Measurements from ENCODE around the gene OPCML. TPM values are rescaled to one million over a fixed set of nuclear protein-coding genes. Genes with fewer than 3 reads are reported as not detected.
A peak's percentile ranks its signal among the peaks of the same experiment; 100 is the strongest.

Gene OPCML
- total and polyA plus RNA-seq, 4 donors, result 16.6 to 70.3 (median 58.1) TPM

DNA sequence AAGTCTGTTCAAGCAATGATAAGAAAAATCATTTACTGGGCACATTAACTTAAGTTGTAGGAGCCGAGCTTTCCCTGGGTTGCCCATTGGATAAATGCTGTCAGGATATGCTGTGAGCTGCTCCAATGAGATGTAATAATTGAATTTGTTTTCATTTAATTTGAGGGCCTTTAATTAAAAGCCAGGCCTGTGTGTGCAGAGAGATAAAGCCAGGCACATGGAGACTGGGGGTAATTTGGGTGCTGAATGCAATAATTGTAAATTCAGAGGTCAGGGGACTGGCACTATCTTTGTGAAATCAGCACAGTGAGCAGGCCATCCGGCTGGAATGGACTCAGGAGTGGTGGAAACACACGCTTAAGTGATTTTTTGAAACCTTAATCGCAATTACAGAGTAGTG is 125.8 kb downstream of the OPCML start:
- WGBS (ENCODE audit: insufficient coverage), result 60% methylated on average over 1 of the region's 4 CpGs
- no peaks in the 10 kb centered on the region for H3K27me3 ChIP-seq (ENCODE audit: control insufficient read depth, insufficient read depth, low read length)
- H3K4me3 ChIP-seq (ENCODE audit: low read depth, low read length), result no peak overlapping the region
- no peaks in the 10 kb centered on the region for H3K36me3 ChIP-seq (ENCODE audit: control insufficient read depth, insufficient read depth, low read length)
- H3K4me1 ChIP-seq (ENCODE audit: control insufficient read depth, insufficient read depth, low read length), result no peaks in the 10 kb centered on the region
- DNase-seq (ENCODE audit: low read depth in 4 of 6, low spot score in 6 of 6), result peak in 1 of 6 donors; percentile 66
- no peak overlapping the region for H3K27ac ChIP-seq (ENCODE audit: low read depth, low read length)
- no peaks in the 10 kb centered on the region for H3K9me3 ChIP-seq (ENCODE audit: control insufficient read depth, insufficient read depth, low read length)

DNA sequence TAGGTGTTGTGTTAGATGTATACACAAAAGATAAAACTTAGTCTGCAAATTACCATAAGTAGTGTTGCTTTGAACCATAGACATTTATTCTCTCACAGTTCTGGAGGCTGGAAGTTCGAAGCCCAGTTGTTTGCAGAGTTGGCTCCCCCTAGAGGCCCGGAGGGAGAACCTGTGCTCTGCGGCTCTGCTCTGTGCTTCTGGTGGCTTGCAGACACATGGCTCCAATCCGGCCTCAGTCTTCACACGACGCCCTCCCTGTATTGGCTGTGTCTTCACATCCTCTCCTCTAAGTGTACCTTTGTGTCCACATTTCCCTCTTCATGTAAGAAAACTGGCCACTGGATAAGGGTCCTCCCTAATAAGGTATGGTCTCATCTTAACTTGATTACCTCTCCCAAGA is 128.4 kb downstream of the OPCML start:
- no peaks in the 10 kb centered on the region for H3K4me1 ChIP-seq (ENCODE audit: control insufficient read depth, insufficient read depth, low read length)
- H3K9me3 ChIP-seq (ENCODE audit: control insufficient read depth, insufficient read depth, low read length), result no peaks in the 10 kb centered on the region
- no peak for DNase-seq (ENCODE audit: low read depth in 4 of 6, low spot score in 6 of 6)
- no peaks in the 10 kb centered on the region for H3K27me3 ChIP-seq (ENCODE audit: control insufficient read depth, insufficient read depth, low read length)
- WGBS (ENCODE audit: insufficient coverage), result 94% methylated on average over 6 of the region's 6 CpGs
- no peak overlapping the region for H3K27ac ChIP-seq (ENCODE audit: low read depth, low read length)
- H3K36me3 ChIP-seq (ENCODE audit: control insufficient read depth, insufficient read depth, low read length), result no peaks in the 10 kb centered on the region
- no peak overlapping the region for H3K4me3 ChIP-seq (ENCODE audit: low read depth, low read length)

DNA sequence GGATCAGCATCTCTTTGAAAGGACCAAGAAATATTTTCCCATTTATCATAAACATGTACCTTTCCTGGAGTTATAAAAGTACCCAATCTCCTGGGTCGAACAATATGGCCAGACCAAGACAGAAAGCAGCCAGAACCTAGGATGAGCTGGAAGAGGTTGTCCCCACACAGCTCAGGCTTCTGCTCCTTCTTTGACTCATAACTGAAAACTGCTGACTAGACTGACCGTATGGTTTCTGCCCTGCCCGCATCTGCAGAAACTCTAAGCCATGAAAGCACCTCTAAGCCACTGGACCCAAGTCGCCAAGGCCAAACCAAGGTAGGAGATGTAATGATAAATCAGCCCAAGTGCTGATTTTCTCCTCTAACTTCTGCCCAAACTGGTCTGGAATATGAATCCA is 129.8 kb downstream of the OPCML start:
- no peaks in the 10 kb centered on the region for H3K9me3 ChIP-seq (ENCODE audit: control insufficient read depth, insufficient read depth, low read length)
- no peaks in the 10 kb centered on the region for H3K27me3 ChIP-seq (ENCODE audit: control insufficient read depth, insufficient read depth, low read length)
- no peak overlapping the region for H3K4me3 ChIP-seq (ENCODE audit: low read depth, low read length)
- no peaks in the 10 kb centered on the region for H3K36me3 ChIP-seq (ENCODE audit: control insufficient read depth, insufficient read depth, low read length)
- no peak overlapping the region for H3K27ac ChIP-seq (ENCODE audit: low read depth, low read length)
- WGBS (ENCODE audit: insufficient coverage), result 100% methylated on average over 1 of the region's 4 CpGs
- no peak for DNase-seq (ENCODE audit: low read depth in 4 of 6, low spot score in 6 of 6)
- H3K4me1 ChIP-seq (ENCODE audit: control insufficient read depth, insufficient read depth, low read length), result no peaks in the 10 kb centered on the region

DNA sequence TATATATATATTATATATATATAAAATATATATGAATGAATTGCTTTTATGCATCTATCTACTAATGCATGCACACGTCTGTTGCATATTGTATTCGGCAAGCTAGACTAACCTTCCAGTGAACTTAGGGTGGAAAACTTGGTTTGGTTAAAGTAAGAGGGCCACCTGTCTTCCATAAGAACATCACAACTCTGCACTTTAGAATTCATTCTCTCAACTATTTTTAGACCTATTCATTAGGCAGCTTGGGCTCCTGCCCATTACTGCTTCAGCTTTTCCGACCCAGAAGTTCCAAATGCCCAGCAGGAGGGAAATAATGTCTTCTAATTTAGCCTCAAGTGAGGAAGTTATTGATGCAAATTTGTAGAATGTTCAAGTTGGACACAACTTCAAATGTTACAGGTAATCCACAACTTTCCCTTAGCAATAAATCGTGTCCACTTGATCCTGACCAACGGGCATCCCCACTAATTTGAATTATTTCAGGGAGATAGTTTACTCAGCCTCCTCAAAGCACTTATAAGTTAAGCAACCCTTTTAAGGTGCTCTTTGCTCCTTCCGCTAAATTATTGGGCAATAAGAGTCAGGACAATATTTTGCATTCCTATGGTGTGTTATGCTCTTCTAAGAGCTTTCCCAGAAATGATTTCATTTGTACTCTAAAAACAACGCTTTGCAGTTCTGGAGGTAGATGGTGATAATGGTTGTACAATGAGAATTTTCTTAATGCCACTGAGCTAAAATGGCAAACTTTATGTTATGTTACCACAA is 132.3 kb downstream of the OPCML start:
- no peaks in the 10 kb centered on the region for H3K36me3 ChIP-seq (ENCODE audit: control insufficient read depth, insufficient read depth, low read length)
- H3K4me1 ChIP-seq (ENCODE audit: control insufficient read depth, insufficient read depth, low read length), result no peaks in the 10 kb centered on the region
- H3K27ac ChIP-seq (ENCODE audit: low read depth, low read length), result no peak overlapping the region
- no CpG with 5 or more reads among the region's 7 CpGs for WGBS (ENCODE audit: insufficient coverage)
- no peaks in the 10 kb centered on the region for H3K27me3 ChIP-seq (ENCODE audit: control insufficient read depth, insufficient read depth, low read length)
- no peaks in the 10 kb centered on the region for H3K9me3 ChIP-seq (ENCODE audit: control insufficient read depth, insufficient read depth, low read length)
- DNase-seq (ENCODE audit: low read depth in 4 of 6, low spot score in 6 of 6), result no peak
- H3K4me3 ChIP-seq (ENCODE audit: low read depth, low read length), result no peak overlapping the region

DNA sequence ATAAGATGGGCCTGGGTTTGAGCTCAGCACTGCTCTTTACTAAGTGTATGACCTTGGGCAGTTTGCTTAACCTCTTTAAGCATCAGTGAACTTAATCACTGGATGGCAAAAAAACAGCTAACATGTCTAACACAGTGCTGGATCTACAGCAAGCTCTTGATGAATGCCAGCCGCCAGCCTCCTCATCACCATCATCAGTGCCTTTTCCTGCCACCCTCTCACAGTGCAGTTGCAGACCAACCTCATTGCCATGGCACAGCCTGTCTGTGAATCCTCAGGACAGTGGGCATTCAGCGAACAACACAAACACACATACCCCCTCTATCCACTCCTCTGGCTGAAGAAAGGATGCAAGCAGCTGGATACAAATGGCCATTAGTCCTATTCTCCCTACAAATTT is 133.0 kb downstream of the OPCML start:
- no peak overlapping the region for H3K4me3 ChIP-seq (ENCODE audit: low read depth, low read length)
- no peaks in the 10 kb centered on the region for H3K27me3 ChIP-seq (ENCODE audit: control insufficient read depth, insufficient read depth, low read length)
- no peaks in the 10 kb centered on the region for H3K9me3 ChIP-seq (ENCODE audit: control insufficient read depth, insufficient read depth, low read length)
- DNase-seq (ENCODE audit: low read depth in 4 of 6, low spot score in 6 of 6), result peak in 1 of 6 donors; percentile 50
- no peaks in the 10 kb centered on the region for H3K36me3 ChIP-seq (ENCODE audit: control insufficient read depth, insufficient read depth, low read length)
- no peaks in the 10 kb centered on the region for H3K4me1 ChIP-seq (ENCODE audit: control insufficient read depth, insufficient read depth, low read length)
- 83% methylated on average over 2 of the region's 2 CpGs for WGBS (ENCODE audit: insufficient coverage)
- no peak overlapping the region for H3K27ac ChIP-seq (ENCODE audit: low read depth, low read length)

DNA sequence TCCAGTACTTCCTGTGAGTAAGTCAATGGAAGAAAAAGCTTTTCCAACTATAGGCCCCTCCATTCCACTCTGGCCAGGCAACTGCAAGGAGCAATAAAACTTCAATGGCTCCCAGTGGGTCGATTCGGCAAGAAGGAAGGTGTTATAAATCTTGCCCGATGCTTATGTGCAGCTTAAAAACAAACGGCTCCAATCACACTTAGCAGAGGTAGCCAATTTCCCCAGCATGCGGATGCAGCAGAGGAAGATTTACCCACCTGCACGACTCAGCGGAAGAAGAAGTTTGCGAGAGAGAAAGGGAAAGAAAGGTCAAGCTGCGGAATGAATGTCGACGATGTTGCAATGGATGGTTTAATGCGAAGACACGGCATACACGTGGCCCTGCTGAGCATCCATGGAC is 141.5 kb downstream of the OPCML start:
- DNase-seq (ENCODE audit: low read depth in 4 of 6, low spot score in 6 of 6), result peak in 1 of 6 donors; percentile 92
- WGBS (ENCODE audit: insufficient coverage), result 75% methylated on average over 10 of the region's 14 CpGs
- peaks cover 11% of the 10 kb centered on the region for H3K27me3 ChIP-seq (ENCODE audit: control insufficient read depth, insufficient read depth, low read length)

DNA sequence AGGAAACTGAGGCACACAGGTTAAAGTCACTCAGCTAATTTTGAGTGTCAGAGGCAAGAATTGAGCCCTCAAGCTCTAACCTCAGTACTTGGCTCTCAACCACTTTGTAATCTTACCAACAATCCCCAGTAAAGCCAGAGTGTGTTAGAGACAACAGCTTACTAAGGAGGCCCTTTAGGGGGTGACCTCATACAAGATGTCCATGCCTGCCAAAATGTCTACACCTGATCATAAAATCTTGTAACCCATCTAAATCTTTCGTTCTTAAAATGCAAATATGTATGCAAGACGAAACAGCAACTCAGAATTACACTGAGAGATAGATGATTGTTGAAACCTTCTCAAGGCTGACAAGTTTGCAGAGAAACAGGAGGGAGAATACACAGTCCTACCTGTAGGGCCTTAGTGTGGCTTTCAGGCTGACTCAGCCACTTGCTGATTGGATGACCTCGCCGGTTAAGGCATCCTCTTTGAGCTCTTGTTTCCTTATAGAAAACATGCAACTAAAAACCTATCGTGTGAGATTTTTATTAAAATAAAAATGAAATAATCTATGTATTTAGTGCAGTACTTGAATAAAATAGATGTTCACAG is 143.2 kb downstream of the OPCML start:
- peaks cover 4% of the 10 kb centered on the region for H3K36me3 ChIP-seq (ENCODE audit: control insufficient read depth, insufficient read depth, low read length)
- no peak overlapping the region for H3K27ac ChIP-seq (ENCODE audit: low read depth, low read length)
- H3K27me3 ChIP-seq (ENCODE audit: control insufficient read depth, insufficient read depth, low read length), result peaks cover 11% of the 10 kb centered on the region
- H3K9me3 ChIP-seq (ENCODE audit: control insufficient read depth, insufficient read depth, low read length), result no peaks in the 10 kb centered on the region
- no CpG with 5 or more reads among the region's 5 CpGs for WGBS (ENCODE audit: insufficient coverage)
- H3K4me1 ChIP-seq (ENCODE audit: control insufficient read depth, insufficient read depth, low read length), result peaks cover 25% of the 10 kb centered on the region
- no peak for DNase-seq (ENCODE audit: low read depth in 4 of 6, low spot score in 6 of 6)
- H3K4me3 ChIP-seq (ENCODE audit: low read depth, low read length), result no peak overlapping the region

More for the DNA sequence above, 141.5 kb downstream of the OPCML start:
- Histone ChIP-seq H3K4me3 (ENCODE audit: low read depth, low read length) (no peak overlapping the region), H3K36me3 (ENCODE audit: control insufficient read depth, insufficient read depth, low read length) (no peaks in the 10 kb centered on the region), H3K9me3 (ENCODE audit: control insufficient read depth, insufficient read depth, low read length) (no peaks in the 10 kb centered on the region), H3K27ac (ENCODE audit: low read depth, low read length) (no peak overlapping the region), H3K4me1 (ENCODE audit: control insufficient read depth, insufficient read depth, low read length) (peaks cover 14% of the 10 kb centered on the region)

DNA sequence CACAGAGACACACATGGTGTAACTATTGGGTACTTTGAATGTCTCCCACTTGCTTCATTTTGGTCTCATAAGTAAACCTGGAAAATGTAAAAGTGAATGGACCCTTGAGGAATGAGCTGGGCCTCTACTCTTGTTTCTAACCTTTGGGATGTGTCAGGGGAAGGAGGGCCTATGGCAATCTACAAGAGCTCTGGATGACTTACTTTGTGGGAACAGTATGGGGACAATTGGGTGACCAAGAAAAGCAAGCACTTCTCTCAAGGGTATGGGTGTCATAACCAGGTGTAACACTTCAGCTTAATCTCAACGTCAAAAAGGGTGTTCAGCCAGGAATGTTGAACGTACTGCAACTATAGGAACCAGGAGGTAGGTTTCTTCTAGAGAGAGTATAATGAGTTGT is 144.0 kb downstream of the OPCML start:
- peaks cover 11% of the 10 kb centered on the region for H3K27me3 ChIP-seq (ENCODE audit: control insufficient read depth, insufficient read depth, low read length)
- H3K4me1 ChIP-seq (ENCODE audit: control insufficient read depth, insufficient read depth, low read length), result peaks cover 28% of the 10 kb centered on the region
- WGBS (ENCODE audit: insufficient coverage), result 100% methylated on average over 2 of the region's 2 CpGs
- peaks cover 4% of the 10 kb centered on the region for H3K36me3 ChIP-seq (ENCODE audit: control insufficient read depth, insufficient read depth, low read length)
- H3K4me3 ChIP-seq (ENCODE audit: low read depth, low read length), result no peak overlapping the region
- H3K27ac ChIP-seq (ENCODE audit: low read depth, low read length), result no peak overlapping the region
- DNase-seq (ENCODE audit: low read depth in 4 of 6, low spot score in 6 of 6), result no peak
- H3K9me3 ChIP-seq (ENCODE audit: control insufficient read depth, insufficient read depth, low read length), result no peaks in the 10 kb centered on the region

DNA sequence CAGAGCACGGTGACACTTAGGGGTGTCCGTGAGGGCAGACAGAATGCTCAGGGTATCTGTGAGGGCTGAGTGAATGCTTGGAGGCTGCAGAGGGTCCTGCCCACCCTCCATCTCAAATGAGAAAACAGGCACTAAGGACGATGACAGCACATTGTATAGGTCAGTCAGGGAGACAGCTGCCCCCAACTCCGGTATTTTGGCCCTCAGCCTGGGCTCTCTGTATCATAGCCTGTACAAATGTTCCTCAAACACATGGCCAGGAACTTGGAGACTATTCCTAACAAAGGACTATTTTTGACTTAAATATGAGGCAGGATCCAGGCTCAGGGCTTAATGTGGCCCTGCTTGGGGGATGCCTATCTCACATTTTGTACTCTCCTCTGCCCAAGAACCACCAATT is 145.4 kb downstream of the OPCML start:
- DNase-seq (ENCODE audit: low read depth in 4 of 6, low spot score in 6 of 6), result no peak

DNA sequence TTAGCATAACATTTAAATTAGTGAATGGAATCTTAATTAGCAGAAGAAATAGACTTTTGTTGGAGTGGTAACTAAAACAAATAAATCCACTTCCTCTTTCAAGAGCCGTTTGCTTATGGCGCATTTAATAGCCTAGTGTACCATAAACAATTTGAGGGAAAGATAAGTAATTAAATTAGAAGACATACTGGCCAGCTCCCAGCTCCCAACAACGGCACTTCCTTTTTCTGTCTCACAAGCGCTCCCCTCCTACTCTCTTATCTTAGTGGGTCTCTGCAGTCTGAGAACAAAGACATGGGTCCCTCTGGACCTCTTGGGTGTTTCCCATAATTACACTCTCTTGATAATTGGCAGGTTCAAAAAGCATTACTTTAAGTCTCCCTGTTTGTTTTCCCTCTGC is 146.0 kb downstream of the OPCML start:
- 80% methylated on average over 1 of the region's 4 CpGs for WGBS (ENCODE audit: insufficient coverage)
- Histone ChIP-seq H3K27ac (ENCODE audit: low read depth, low read length) (no peak overlapping the region), H3K4me1 (ENCODE audit: control insufficient read depth, insufficient read depth, low read length) (peaks cover 45% of the 10 kb centered on the region), H3K36me3 (ENCODE audit: control insufficient read depth, insufficient read depth, low read length) (peaks cover 4% of the 10 kb centered on the region), H3K9me3 (ENCODE audit: control insufficient read depth, insufficient read depth, low read length) (no peaks in the 10 kb centered on the region), H3K27me3 (ENCODE audit: control insufficient read depth, insufficient read depth, low read length) (peaks cover 13% of the 10 kb centered on the region), H3K4me3 (ENCODE audit: low read depth, low read length) (no peak overlapping the region)
- DNase-seq (ENCODE audit: low read depth in 4 of 6, low spot score in 6 of 6), result peak in 1 of 6 donors; percentile 85

More for the DNA sequence above, 145.4 kb downstream of the OPCML start:
- Histone ChIP-seq H3K36me3 (ENCODE audit: control insufficient read depth, insufficient read depth, low read length) (peaks cover 4% of the 10 kb centered on the region), H3K4me1 (ENCODE audit: control insufficient read depth, insufficient read depth, low read length) (peaks cover 41% of the 10 kb centered on the region), H3K27ac (ENCODE audit: low read depth, low read length) (no peak overlapping the region), H3K27me3 (ENCODE audit: control insufficient read depth, insufficient read depth, low read length) (peaks cover 13% of the 10 kb centered on the region), H3K4me3 (ENCODE audit: low read depth, low read length) (no peak overlapping the region), H3K9me3 (ENCODE audit: control insufficient read depth, insufficient read depth, low read length) (no peaks in the 10 kb centered on the region)
- 64% methylated on average over 3 of the region's 4 CpGs for WGBS (ENCODE audit: insufficient coverage)

Measured in spinal cord (tissue), 10 donors.